Parathyroid adenoma (tissue), 2 donors: ENCODE measurements around the gene GSTT2B.

Source experiments
- H2AFZ ChIP-seq: fragments of 300-600 bp; sonication (generic); one replicate; pipeline ENCODE4 v1.7.0; 2017; ENCODE audit warnings: antibody characterized with exemption, mild to moderate bottlenecking
- H3K27ac ChIP-seq: fragments of 300-600 bp; sonication (generic); one replicate; pipeline ENCODE4 v1.7.0; 2017
- H3K27me3 ChIP-seq: fragments of 300-600 bp; sonication (generic); one replicate; pipeline ENCODE4 v1.7.0; 2017; ENCODE audit warnings: low read length; ENCODE audit not compliant: control insufficient read depth, insufficient read depth
- H3K36me3 ChIP-seq: fragments of 300-600 bp; sonication (generic); one replicate; pipeline ENCODE4 v1.7.0; 2017; ENCODE audit warnings: low read length; ENCODE audit not compliant: control insufficient read depth, insufficient read depth
- H3K4me1 ChIP-seq: fragments of 300-600 bp; sonication (generic); one replicate; pipeline ENCODE4 v1.7.0; 2017; ENCODE audit warnings: control low read depth
- H3K4me2 ChIP-seq: fragments of 300-600 bp; sonication (generic); one replicate; pipeline ENCODE4 v1.7.0; 2017; ENCODE audit warnings: low read length
- H3K4me3 ChIP-seq: fragments of 300-600 bp; sonication (generic); one replicate; pipeline ENCODE4 v1.7.0; 2017; ENCODE audit warnings: low read depth, low read length
- H3K79me2 ChIP-seq: fragments of 300-600 bp; sonication (generic); one replicate; pipeline ENCODE4 v1.7.0; 2017; ENCODE audit warnings: control low read depth
- H3K9ac ChIP-seq: fragments of 300-600 bp; sonication (generic); one replicate; pipeline ENCODE4 v1.7.0; 2017; ENCODE audit warnings: mild to moderate bottlenecking
- H3K9me3 ChIP-seq: fragments of 300-600 bp; sonication (generic); one replicate; pipeline ENCODE4 v1.7.0; 2017; ENCODE audit warnings: low read length; ENCODE audit not compliant: control insufficient read depth
- TF ChIP-seq, protein P1 (sequence below): fragments of 300-600 bp; sonication (generic); IDR thresholded peaks from one replicate; pipeline ENCODE4 v1.7.0; 2017; ENCODE audit warnings: antibody characterized with exemption, mild to moderate bottlenecking
- donor health status: primary hyperparathyroidism.

The GSTT2B gene

DNA sequence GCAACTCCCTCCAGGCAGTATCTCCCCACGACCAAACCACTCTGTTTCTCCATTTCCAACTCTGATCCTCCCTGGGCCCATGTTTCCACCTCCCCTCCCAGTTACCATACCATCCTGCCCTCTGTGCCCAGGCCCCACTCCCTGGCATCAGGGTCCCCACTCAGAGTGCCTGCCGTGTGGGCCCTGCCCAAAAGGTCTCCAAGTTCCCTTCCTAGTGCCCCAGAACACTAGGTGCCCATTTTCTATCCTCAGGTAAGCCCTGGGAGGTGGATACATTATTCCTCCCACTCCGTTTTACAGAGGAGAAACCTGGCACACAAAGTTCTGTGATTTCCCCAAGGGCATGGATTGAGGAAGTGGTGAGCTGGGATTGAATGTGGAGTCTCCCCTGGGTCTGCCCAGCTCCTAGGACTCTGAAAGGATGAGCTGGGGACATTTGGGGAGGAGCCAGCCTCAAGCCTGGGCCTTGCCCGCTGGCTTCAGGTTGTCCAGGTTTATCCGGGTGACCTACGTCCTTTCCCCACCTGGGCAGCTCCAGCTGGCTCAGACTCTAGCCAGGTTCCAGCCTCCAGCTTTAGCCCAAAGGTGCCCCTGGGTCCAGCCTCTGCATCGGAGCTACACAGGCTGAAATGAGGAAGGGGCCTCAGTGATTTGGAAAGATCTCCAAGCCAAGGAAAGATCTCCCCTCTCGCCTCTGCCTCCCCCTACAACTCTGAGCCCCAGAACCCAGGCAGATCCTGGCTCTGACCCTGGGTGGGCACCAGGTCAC lies 46.4 kb upstream of the GSTT2B start:
- no peak overlapping the region for H3K27ac ChIP-seq
- H3K79me2 ChIP-seq, result peaks cover 4% of the 10 kb centered on the region
- H3K4me2 ChIP-seq, result no peak overlapping the region
- TF ChIP-seq, protein P1, sequence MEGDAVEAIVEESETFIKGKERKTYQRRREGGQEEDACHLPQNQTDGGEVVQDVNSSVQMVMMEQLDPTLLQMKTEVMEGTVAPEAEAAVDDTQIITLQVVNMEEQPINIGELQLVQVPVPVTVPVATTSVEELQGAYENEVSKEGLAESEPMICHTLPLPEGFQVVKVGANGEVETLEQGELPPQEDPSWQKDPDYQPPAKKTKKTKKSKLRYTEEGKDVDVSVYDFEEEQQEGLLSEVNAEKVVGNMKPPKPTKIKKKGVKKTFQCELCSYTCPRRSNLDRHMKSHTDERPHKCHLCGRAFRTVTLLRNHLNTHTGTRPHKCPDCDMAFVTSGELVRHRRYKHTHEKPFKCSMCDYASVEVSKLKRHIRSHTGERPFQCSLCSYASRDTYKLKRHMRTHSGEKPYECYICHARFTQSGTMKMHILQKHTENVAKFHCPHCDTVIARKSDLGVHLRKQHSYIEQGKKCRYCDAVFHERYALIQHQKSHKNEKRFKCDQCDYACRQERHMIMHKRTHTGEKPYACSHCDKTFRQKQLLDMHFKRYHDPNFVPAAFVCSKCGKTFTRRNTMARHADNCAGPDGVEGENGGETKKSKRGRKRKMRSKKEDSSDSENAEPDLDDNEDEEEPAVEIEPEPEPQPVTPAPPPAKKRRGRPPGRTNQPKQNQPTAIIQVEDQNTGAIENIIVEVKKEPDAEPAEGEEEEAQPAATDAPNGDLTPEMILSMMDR, result no peak
- no peak overlapping the region for H3K9ac ChIP-seq
- no peaks in the 10 kb centered on the region for H3K27me3 ChIP-seq
- no peak overlapping the region for H3K4me3 ChIP-seq
- H2AFZ ChIP-seq, result no peak overlapping the region
- H3K36me3 ChIP-seq, result no peaks in the 10 kb centered on the region
- no peaks in the 10 kb centered on the region for H3K4me1 ChIP-seq
- H3K9me3 ChIP-seq, result no peaks in the 10 kb centered on the region

DNA sequence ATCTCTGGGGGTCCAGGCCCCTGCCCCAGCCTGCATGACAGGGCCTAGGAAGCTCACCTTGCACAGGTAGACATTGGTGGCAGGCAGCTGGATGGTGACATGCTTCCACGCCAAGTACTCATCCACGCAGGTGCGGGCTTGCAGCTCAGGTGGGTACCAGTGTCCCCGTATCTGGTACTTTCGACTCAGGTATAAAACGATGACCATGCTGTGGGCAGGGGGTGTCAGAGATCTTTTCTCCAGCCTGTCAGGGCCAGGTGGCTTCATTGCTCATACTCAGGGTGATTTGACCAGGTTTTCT lies 45.9 kb upstream of the GSTT2B start:
- no peak overlapping the region for H3K27ac ChIP-seq
- TF ChIP-seq, protein P1, result no peak
- no peak overlapping the region for H3K9ac ChIP-seq
- no peaks in the 10 kb centered on the region for H3K4me1 ChIP-seq
- H3K4me2 ChIP-seq, result no peak overlapping the region
- no peak overlapping the region for H2AFZ ChIP-seq
- H3K27me3 ChIP-seq, result no peaks in the 10 kb centered on the region
- no peaks in the 10 kb centered on the region for H3K36me3 ChIP-seq
- H3K4me3 ChIP-seq, result no peak overlapping the region
- H3K9me3 ChIP-seq, result no peaks in the 10 kb centered on the region
- peaks cover 4% of the 10 kb centered on the region for H3K79me2 ChIP-seq

DNA sequence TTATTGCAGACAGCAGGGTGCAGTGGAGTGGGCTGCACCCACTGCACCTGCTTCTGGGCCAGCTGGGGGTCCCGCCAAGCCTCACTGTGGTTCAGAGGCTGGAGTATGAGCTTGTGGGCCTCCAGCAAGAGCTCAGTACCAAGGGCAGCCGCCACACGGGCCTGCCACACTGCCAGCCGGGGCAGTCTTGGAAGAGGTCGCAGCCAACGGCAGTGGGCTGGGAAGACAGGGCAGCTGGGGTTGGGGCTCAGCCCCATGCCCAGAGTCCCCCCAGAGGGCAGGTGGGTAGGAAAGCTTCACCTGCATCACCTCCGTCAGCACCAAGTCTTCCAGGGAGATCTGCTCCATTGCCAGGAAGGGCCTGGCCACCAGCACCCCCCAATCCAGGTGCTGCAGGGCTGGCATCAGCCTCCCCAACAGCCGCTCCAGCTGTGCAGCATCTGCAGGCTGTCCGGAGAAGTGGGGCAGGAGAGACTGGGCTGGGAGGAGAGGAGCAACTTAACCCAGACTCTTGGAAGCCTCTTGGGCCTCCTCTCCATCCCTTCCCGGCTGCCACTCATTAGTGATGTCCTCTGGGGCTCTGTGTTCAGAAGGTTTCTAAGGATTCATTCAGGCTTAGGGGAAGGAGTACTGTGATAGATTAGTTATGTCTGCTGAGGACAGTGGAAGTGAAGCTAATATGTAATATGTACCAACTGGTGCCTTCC lies 45.4 kb upstream of the GSTT2B start:
- H3K79me2 ChIP-seq, result no peaks in the 10 kb centered on the region
- TF ChIP-seq, protein P1, result no peak
- H3K9ac ChIP-seq, result no peak overlapping the region
- H3K27ac ChIP-seq, result no peak overlapping the region
- H2AFZ ChIP-seq, result no peak overlapping the region
- H3K27me3 ChIP-seq, result no peaks in the 10 kb centered on the region
- no peak overlapping the region for H3K4me2 ChIP-seq
- H3K9me3 ChIP-seq, result no peaks in the 10 kb centered on the region
- no peaks in the 10 kb centered on the region for H3K36me3 ChIP-seq
- no peaks in the 10 kb centered on the region for H3K4me1 ChIP-seq
- no peak overlapping the region for H3K4me3 ChIP-seq

DNA sequence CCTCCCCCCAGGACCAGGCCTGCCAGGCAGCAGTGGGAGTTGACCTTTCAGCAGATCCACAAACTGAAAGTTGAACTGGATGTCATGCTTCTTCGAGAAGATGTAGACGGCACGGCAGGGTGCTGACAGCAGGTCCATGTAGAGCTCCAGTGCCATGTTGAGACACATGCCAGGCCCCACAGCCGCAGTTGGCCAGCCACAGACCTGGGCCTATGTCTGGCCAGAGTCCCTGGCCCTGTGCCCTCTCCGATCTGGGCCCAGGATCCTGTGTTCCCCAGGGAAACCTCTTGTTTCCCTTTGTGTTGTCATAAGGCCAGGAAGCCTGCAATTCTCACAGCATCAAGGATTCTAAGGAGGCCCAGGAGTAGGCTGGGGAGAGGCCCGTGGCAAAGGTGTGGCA lies 44.2 kb upstream of the GSTT2B start, which contains the start of gene GSTT4:
GSTT4 (minus strand) TSS at position 253 of the 400 bp plus-strand sequence; CDS start at position 156, 97 bp downstream.
- no peak within 1 kb of the TSS for H3K27ac ChIP-seq
- no peak within 1 kb of the TSS for H3K9ac ChIP-seq
- no peak within 1 kb of the TSS for H2AFZ ChIP-seq
- TF ChIP-seq, protein P1, result no peak
- no peak within 1 kb of the TSS for H3K4me2 ChIP-seq
- H3K4me3 ChIP-seq, result no peak within 1 kb of the TSS
- no peaks in the 10 kb centered on the region for H3K4me1 ChIP-seq
- H3K27me3 ChIP-seq, result no peaks in the 10 kb centered on the region
- no peaks in the 10 kb centered on the region for H3K9me3 ChIP-seq
- H3K36me3 ChIP-seq, result no peaks in the 10 kb centered on the region
- no peaks in the 10 kb centered on the region for H3K79me2 ChIP-seq
